Liver (tissue), 3 donors: ENCODE data around the gene GAD1.

Source experiments
- ATF3 ChIP-seq: IDR thresholded peaks from 2 replicates; pipeline ENCODE4 v1.6.1; 2016; ENCODE audit warnings: antibody characterized with exemption
- EGR1 ChIP-seq, 2 donors: IDR thresholded peaks; 2 replicates each; pipeline ENCODE4 v1.6.1; 2016 to 2018; ENCODE audit warnings: antibody characterized with exemption in 2 of 2, low read depth in 2 of 2
- JUND ChIP-seq, 2 donors: IDR thresholded peaks; 2 replicates each; pipeline ENCODE4 v1.6.1; 2016; ENCODE audit warnings: antibody characterized with exemption in 2 of 2
- MAX ChIP-seq: IDR thresholded peaks from 2 replicates; pipeline ENCODE4 v1.6.1; 2016; ENCODE audit warnings: antibody characterized with exemption
- RAD21 ChIP-seq, 2 donors: IDR thresholded peaks; 2 replicates each; pipeline ENCODE4 v1.6.1; 2016; ENCODE audit warnings: antibody characterized with exemption in 2 of 2, mild to moderate bottlenecking in 2 of 2
- SP1 ChIP-seq: IDR thresholded peaks from 2 replicates; pipeline ENCODE4 v1.6.1; 2018; ENCODE audit warnings: antibody characterized with exemption, mild to moderate bottlenecking
- TAF1 ChIP-seq: conservative IDR thresholded peaks from 2 replicates; pipeline ENCODE4 v1.6.1; 2016; ENCODE audit warnings: antibody characterized with exemption, mild to moderate bottlenecking
- YY1 ChIP-seq: IDR thresholded peaks from 2 replicates; pipeline ENCODE4 v1.6.1; 2016; ENCODE audit warnings: antibody characterized with exemption, mild to moderate bottlenecking
- TF ChIP-seq, protein P1 (sequence below): fragments of 150-350 bp; IDR thresholded peaks from 2 replicates; pipeline ENCODE4 v1.5.1; 2017; ENCODE audit warnings: improper control_type of control experiment, low read depth, low read length; ENCODE audit not compliant: missing input control
- TF ChIP-seq, protein P2 (sequence below): IDR thresholded peaks from 2 replicates; pipeline ENCODE4 v1.6.1; 2016; ENCODE audit warnings: antibody characterized with exemption
- TF ChIP-seq, protein P3 (sequence below): IDR thresholded peaks from 2 replicates; pipeline ENCODE4 v1.6.1; 2016; ENCODE audit warnings: antibody characterized with exemption, mild to moderate bottlenecking
- donor health status: healthy.
- donor health status: healthy.

GRCh38 chr2:170851635-170852034 is 34.9 kb downstream of the GAD1 start:
- TF ChIP-seq, protein P1, sequence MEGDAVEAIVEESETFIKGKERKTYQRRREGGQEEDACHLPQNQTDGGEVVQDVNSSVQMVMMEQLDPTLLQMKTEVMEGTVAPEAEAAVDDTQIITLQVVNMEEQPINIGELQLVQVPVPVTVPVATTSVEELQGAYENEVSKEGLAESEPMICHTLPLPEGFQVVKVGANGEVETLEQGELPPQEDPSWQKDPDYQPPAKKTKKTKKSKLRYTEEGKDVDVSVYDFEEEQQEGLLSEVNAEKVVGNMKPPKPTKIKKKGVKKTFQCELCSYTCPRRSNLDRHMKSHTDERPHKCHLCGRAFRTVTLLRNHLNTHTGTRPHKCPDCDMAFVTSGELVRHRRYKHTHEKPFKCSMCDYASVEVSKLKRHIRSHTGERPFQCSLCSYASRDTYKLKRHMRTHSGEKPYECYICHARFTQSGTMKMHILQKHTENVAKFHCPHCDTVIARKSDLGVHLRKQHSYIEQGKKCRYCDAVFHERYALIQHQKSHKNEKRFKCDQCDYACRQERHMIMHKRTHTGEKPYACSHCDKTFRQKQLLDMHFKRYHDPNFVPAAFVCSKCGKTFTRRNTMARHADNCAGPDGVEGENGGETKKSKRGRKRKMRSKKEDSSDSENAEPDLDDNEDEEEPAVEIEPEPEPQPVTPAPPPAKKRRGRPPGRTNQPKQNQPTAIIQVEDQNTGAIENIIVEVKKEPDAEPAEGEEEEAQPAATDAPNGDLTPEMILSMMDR, result no peak
- TF ChIP-seq, protein P2, sequence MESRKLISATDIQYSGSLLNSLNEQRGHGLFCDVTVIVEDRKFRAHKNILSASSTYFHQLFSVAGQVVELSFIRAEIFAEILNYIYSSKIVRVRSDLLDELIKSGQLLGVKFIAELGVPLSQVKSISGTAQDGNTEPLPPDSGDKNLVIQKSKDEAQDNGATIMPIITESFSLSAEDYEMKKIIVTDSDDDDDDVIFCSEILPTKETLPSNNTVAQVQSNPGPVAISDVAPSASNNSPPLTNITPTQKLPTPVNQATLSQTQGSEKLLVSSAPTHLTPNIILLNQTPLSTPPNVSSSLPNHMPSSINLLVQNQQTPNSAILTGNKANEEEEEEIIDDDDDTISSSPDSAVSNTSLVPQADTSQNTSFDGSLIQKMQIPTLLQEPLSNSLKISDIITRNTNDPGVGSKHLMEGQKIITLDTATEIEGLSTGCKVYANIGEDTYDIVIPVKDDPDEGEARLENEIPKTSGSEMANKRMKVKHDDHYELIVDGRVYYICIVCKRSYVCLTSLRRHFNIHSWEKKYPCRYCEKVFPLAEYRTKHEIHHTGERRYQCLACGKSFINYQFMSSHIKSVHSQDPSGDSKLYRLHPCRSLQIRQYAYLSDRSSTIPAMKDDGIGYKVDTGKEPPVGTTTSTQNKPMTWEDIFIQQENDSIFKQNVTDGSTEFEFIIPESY, result no peak
- TF ChIP-seq RAD21 (IDR thresholded peaks at IDR 0.05), result no peak
- TF ChIP-seq MAX, result no peak
- TF ChIP-seq, protein P3, sequence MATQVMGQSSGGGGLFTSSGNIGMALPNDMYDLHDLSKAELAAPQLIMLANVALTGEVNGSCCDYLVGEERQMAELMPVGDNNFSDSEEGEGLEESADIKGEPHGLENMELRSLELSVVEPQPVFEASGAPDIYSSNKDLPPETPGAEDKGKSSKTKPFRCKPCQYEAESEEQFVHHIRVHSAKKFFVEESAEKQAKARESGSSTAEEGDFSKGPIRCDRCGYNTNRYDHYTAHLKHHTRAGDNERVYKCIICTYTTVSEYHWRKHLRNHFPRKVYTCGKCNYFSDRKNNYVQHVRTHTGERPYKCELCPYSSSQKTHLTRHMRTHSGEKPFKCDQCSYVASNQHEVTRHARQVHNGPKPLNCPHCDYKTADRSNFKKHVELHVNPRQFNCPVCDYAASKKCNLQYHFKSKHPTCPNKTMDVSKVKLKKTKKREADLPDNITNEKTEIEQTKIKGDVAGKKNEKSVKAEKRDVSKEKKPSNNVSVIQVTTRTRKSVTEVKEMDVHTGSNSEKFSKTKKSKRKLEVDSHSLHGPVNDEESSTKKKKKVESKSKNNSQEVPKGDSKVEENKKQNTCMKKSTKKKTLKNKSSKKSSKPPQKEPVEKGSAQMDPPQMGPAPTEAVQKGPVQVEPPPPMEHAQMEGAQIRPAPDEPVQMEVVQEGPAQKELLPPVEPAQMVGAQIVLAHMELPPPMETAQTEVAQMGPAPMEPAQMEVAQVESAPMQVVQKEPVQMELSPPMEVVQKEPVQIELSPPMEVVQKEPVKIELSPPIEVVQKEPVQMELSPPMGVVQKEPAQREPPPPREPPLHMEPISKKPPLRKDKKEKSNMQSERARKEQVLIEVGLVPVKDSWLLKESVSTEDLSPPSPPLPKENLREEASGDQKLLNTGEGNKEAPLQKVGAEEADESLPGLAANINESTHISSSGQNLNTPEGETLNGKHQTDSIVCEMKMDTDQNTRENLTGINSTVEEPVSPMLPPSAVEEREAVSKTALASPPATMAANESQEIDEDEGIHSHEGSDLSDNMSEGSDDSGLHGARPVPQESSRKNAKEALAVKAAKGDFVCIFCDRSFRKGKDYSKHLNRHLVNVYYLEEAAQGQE, result no peak
- TF ChIP-seq TAF1, result no peak
- no peak for TF ChIP-seq EGR1 (IDR thresholded peaks at IDR 0.05; ENCODE audit: low read depth in 2 of 2)
- no peak for TF ChIP-seq YY1
- TF ChIP-seq ATF3, result no peak
- TF ChIP-seq JUND (IDR thresholded peaks at IDR 0.05), result no peak
- TF ChIP-seq SP1, result no peak
